Right renal cortex interstitium (tissue), 3 donors: ENCODE results near the gene PEX5L. TPM values are rescaled to one million over a fixed set of nuclear protein-coding genes. Genes with fewer than 3 reads are reported as not detected.

Experiments
- DNase-seq, 3 donors: peaks; one replicate each; pipeline ENCODE4 v3.0.0-alpha.2; 2013; ENCODE audit warnings: low read depth in 3 of 3, low spot score in 2 of 3
- polyA plus RNA-seq, 3 donors: library from polyadenylated mRNA; unstranded; fragments of 120-200 nt; gene quantifications; one replicate each; pipeline ENCODE4 v1.2.1, GENCODE V29; 2013; ENCODE audit not compliant: insufficient read length in 3 of 3

The PEX5L gene
- polyA plus RNA-seq, 3 donors, result 0.42 to 0.83 (median 0.50) TPM

GRCh38 chr3:179957264-179957845 is 79.4 kb downstream of the PEX5L start:
- DNase-seq, result no peak

- DNase-seq, result no peak
Measured at GRCh38 chr3:179956416-179956830, 80.3 kb downstream of the PEX5L start.

- no peak for DNase-seq
Measured at GRCh38 chr3:179955809-179956208, 80.9 kb downstream of the PEX5L start.

- no peak for DNase-seq
Measured at GRCh38 chr3:179955286-179955685, 81.5 kb downstream of the PEX5L start.

- no peak for DNase-seq
Measured at GRCh38 chr3:179953993-179954870, 82.5 kb downstream of the PEX5L start.

GRCh38 chr3:179950840-179951239 is 85.9 kb downstream of the PEX5L start:
- DNase-seq, result no peak

- DNase-seq, result no peak
Measured at GRCh38 chr3:179949869-179950268, 86.9 kb downstream of the PEX5L start.

- DNase-seq, result peak in 1 of 3 donors; percentile 54
Measured at GRCh38 chr3:179949412-179949811, 87.3 kb downstream of the PEX5L start.

- DNase-seq, result no peak
Measured at GRCh38 chr3:179948740-179949139, 88.0 kb downstream of the PEX5L start.

- DNase-seq, result no peak
Measured at GRCh38 chr3:179945569-179945968, 91.2 kb downstream of the PEX5L start.

- DNase-seq, result no peak
Measured at GRCh38 chr3:179943117-179943880, 93.4 kb downstream of the PEX5L start.

- no peak for DNase-seq
Measured at GRCh38 chr3:179942553-179943075, 94.1 kb downstream of the PEX5L start.

GRCh38 chr3:179935710-179936109 is 101.0 kb downstream of the PEX5L start:
- DNase-seq, result no peak

- no peak for DNase-seq
Measured at GRCh38 chr3:179933914-179934313, 102.8 kb downstream of the PEX5L start.

GRCh38 chr3:179933080-179933479 is 103.7 kb downstream of the PEX5L start:
- no peak for DNase-seq

- no peak for DNase-seq
Measured at GRCh38 chr3:179932674-179933073, 104.1 kb downstream of the PEX5L start.

GRCh38 chr3:179929091-179929529 is 107.6 kb downstream of the PEX5L start:
- no peak for DNase-seq

- no peak for DNase-seq
Measured at GRCh38 chr3:179927191-179927590, 109.5 kb downstream of the PEX5L start.

- DNase-seq, result no peak
Measured at GRCh38 chr3:179921951-179922350, 114.8 kb downstream of the PEX5L start.

- DNase-seq, result no peak
Measured at GRCh38 chr3:179921500-179921899, 115.2 kb downstream of the PEX5L start.
